ENCODE results near the gene CTCFL.
"Not testable (repeated sequence)": the region's sequence is repeated elsewhere in the genome, so short reads cannot be mapped to it uniquely, and the experiment has no call there.

CTCFL gene

GRCh38 chr20:57536120-57536708, 11.3 kb upstream of the CTCFL start:
- no peak for DNase-seq

- DNase-seq, result no peak
Measured at GRCh38 chr20:57535297-57535696, 10.4 kb upstream of the CTCFL start.

GRCh38 chr20:57532104-57532503, 7.2 kb upstream of the CTCFL start:
- DNase-seq, result no peak

- DNase-seq, result no peak
Measured at GRCh38 chr20:57530327-57530981, 5.5 kb upstream of the CTCFL start.

GRCh38 chr20:57529810-57530209, 4.9 kb upstream of the CTCFL start:
- DNase-seq, result no peak

- DNase-seq, result no peak
Measured at GRCh38 chr20:57529160-57529585, 4.2 kb upstream of the CTCFL start.

- no peak for DNase-seq
Measured at GRCh38 chr20:57528148-57528547, 3.2 kb upstream of the CTCFL start.

- DNase-seq, result no peak
Measured at GRCh38 chr20:57527728-57528127, 2.8 kb upstream of the CTCFL start.

GRCh38 chr20:57526885-57527460, 2.0 kb upstream of the CTCFL start:
- DNase-seq, result no peak

GRCh38 chr20:57526087-57526884, 1.3 kb upstream of the CTCFL start:
- DNase-seq, result no peak

GRCh38 chr20:57525328-57526086, 567 bp upstream of the CTCFL start:
- DNase-seq, result no peak

- DNase-seq, result no peak
Measured at GRCh38 chr20:57523782-57524181, 1.2 kb downstream of the CTCFL start.

- no peak for DNase-seq
Measured at GRCh38 chr20:57522380-57523140, 2.4 kb downstream of the CTCFL start.

- DNase-seq, result no peak
Measured at GRCh38 chr20:57517904-57518303, 7.0 kb downstream of the CTCFL start.

GRCh38 chr20:57514273-57514751, 10.6 kb downstream of the CTCFL start:
- peak; percentile 88 for DNase-seq

- no peak for DNase-seq
Measured at GRCh38 chr20:57513199-57513598, 11.7 kb downstream of the CTCFL start.

GRCh38 chr20:57512432-57512831, 12.5 kb downstream of the CTCFL start:
- DNase-seq, result no peak

- not testable (repeated sequence) for DNase-seq
Measured at GRCh38 chr20:57511709-57512108, 13.2 kb downstream of the CTCFL start.

- no peak for DNase-seq
Measured at GRCh38 chr20:57509665-57510237, 15.2 kb downstream of the CTCFL start.

- no peak for DNase-seq
Measured at GRCh38 chr20:57508831-57509230, 16.1 kb downstream of the CTCFL start.

GRCh38 chr20:57508381-57508780, 16.6 kb downstream of the CTCFL start:
- no peak for DNase-seq

GRCh38 chr20:57507477-57507876, 17.5 kb downstream of the CTCFL start:
- DNase-seq, result no peak

All from eye (tissue), 1 donor.